ENCODE results near the gene KANK4. TPM values are rescaled to one million over a fixed set of nuclear protein-coding genes. Genes with fewer than 3 reads are reported as not detected.

KANK4 gene
- total RNA-seq, 1 donor from 2014 or later, result 1.0 TPM

- DNase-seq (ENCODE audit: low spot score, unreplicated experiment), result no peak
- no peaks in the 10 kb centered on the region for H3K9me3 Mint-ChIP-seq (ENCODE audit: low read depth)
- H3K27ac Mint-ChIP-seq, result no peak overlapping the region
- H3K4me3 Mint-ChIP-seq (ENCODE audit: low read depth), result no peak overlapping the region
- no peaks in the 10 kb centered on the region for H3K36me3 Mint-ChIP-seq (ENCODE audit: insufficient read depth)
- H3K27me3 Mint-ChIP-seq, result peaks cover 17% of the 10 kb centered on the region
- no peak for TF ChIP-seq CTCF (IDR thresholded peaks at IDR 0.05; ENCODE audit: unreplicated experiment)
- no peaks in the 10 kb centered on the region for H3K4me1 Mint-ChIP-seq (ENCODE audit: low read depth)
These were observed 13.2 kb downstream of the KANK4 start for GRCh38 chr1:62306065-62306464.

DNA sequence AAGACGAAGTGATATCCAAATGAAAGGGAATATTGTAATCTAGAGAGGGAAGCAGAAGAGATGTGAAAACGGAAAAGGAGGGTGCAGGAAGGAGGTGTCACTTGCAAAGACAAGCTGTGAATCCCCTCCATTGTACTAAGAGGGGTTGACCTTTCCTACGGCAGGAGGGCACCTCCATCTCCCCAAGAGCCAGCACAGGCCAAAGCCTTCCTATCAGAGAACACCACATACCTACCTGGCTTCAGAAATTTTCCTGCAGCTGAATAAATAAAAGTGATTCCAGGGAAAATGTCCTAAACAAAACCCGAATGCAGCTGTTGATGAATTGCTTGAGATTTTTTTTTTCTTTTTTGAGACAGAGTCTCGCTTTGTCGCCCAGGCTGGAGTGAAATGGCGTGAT is 14.3 kb downstream of the KANK4 start:
- no peak for TF ChIP-seq CTCF (IDR thresholded peaks at IDR 0.05; ENCODE audit: unreplicated experiment)
- H3K27me3 Mint-ChIP-seq, result peaks cover 10% of the 10 kb centered on the region
- no peak overlapping the region for H3K4me3 Mint-ChIP-seq (ENCODE audit: low read depth)
- H3K27ac Mint-ChIP-seq, result no peak overlapping the region
- DNase-seq (ENCODE audit: low spot score, unreplicated experiment), result no peak
- no peaks in the 10 kb centered on the region for H3K9me3 Mint-ChIP-seq (ENCODE audit: low read depth)
- no peaks in the 10 kb centered on the region for H3K36me3 Mint-ChIP-seq (ENCODE audit: insufficient read depth)
- no peaks in the 10 kb centered on the region for H3K4me1 Mint-ChIP-seq (ENCODE audit: low read depth)

DNA sequence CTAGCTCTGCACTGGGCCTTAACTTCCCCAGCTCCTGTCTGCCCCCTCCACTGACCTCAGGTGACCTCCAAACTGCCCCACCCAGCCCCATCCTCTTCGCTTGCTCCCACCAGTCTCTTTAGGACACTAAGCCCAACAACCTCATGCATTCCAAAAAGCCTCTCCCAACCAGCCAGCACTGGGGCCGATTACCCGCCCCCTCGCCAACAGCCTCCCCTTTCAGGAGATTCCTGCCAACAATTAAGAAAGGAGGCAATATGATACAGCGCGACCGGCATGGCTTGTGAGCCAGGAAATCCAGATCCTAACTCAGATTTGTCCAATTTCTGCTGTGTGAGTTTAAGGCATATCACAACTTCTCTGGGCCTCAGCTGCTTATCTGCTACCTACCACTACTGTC is 14.7 kb downstream of the KANK4 start:
- no peaks in the 10 kb centered on the region for H3K9me3 Mint-ChIP-seq (ENCODE audit: low read depth)
- H3K36me3 Mint-ChIP-seq (ENCODE audit: insufficient read depth), result no peaks in the 10 kb centered on the region
- H3K27me3 Mint-ChIP-seq, result peaks cover 6% of the 10 kb centered on the region
- H3K27ac Mint-ChIP-seq, result no peak overlapping the region
- no peak overlapping the region for H3K4me3 Mint-ChIP-seq (ENCODE audit: low read depth)
- TF ChIP-seq CTCF (IDR thresholded peaks at IDR 0.05; ENCODE audit: unreplicated experiment), result no peak
- DNase-seq (ENCODE audit: low spot score, unreplicated experiment), result no peak
- no peaks in the 10 kb centered on the region for H3K4me1 Mint-ChIP-seq (ENCODE audit: low read depth)

GRCh38 chr1:62301726-62302390 is 17.4 kb downstream of the KANK4 start:
- no peak for TF ChIP-seq CTCF (IDR thresholded peaks at IDR 0.05; ENCODE audit: unreplicated experiment)
- Mint-ChIP-seq H3K9me3 (ENCODE audit: low read depth) (no peaks in the 10 kb centered on the region), H3K27ac (no peak overlapping the region), H3K27me3 (no peaks in the 10 kb centered on the region), H3K36me3 (ENCODE audit: insufficient read depth) (no peaks in the 10 kb centered on the region), H3K4me1 (ENCODE audit: low read depth) (peaks cover 4% of the 10 kb centered on the region), H3K4me3 (ENCODE audit: low read depth) (no peak overlapping the region)
- no peak for DNase-seq (ENCODE audit: low spot score, unreplicated experiment)

DNA sequence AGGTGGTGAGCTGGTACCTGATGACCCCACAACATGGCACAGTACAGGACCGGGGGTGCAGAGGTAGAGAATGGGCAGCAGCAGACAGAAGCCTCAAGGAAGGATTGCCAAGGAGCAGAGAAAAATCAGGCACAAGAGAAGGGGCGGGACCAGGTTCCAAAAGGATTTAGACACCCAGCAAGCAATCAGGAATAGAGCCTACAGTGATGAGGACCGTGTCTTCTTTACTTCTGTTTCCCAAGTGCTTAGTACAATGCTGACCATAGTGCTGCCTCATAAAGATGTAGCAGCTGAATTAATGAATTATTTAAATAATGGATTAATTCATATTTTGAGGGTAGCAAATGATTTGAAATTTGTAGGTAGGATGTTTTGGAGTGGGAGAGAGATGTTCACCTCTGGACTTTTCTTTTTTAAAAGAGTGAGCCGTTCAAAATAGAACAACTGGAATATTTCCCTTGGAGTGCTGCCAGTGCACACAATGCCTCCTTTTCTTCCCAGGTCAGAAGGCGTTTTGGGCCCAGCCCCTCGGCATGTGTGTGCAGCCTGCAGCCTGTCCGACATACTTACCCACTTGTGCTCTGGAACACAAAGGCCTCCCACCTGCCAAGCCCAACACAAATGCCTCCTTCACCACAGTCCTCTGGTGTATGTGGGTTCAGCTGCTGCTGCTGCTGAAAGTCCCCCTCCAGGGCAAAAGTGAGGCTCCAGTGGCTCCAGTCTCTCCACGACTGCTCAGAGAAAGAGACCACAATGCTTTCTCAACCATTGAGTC is 19.6 kb downstream of the KANK4 start:
- no peak for DNase-seq (ENCODE audit: low spot score, unreplicated experiment)
- TF ChIP-seq CTCF (IDR thresholded peaks at IDR 0.05; ENCODE audit: unreplicated experiment), result no peak
- no peaks in the 10 kb centered on the region for H3K27me3 Mint-ChIP-seq
- H3K27ac Mint-ChIP-seq, result no peak overlapping the region
- H3K4me1 Mint-ChIP-seq (ENCODE audit: low read depth), result peaks cover 4% of the 10 kb centered on the region
- no peaks in the 10 kb centered on the region for H3K36me3 Mint-ChIP-seq (ENCODE audit: insufficient read depth)
- H3K9me3 Mint-ChIP-seq (ENCODE audit: low read depth), result no peaks in the 10 kb centered on the region
- H3K4me3 Mint-ChIP-seq (ENCODE audit: low read depth), result no peak overlapping the region

Measured in progenitor cell of endocrine pancreas (in vitro differentiated cells).